ENCODE data around the gene SSBP2.

Gene SSBP2

GRCh38 chr5:81783401-81783800 is 32.5 kb upstream of the SSBP2 start:
- no peaks in the 10 kb centered on the region for H3K36me3 ChIP-seq (ENCODE audit: control insufficient read depth, insufficient read depth, low read length)
- peaks cover 6% of the 10 kb centered on the region for H3K4me1 ChIP-seq (ENCODE audit: control insufficient read depth, insufficient read depth, low read length, poor library complexity, severe bottlenecking)
- DNase-seq, result no peak
- H3K27me3 ChIP-seq (replicated peaks; ENCODE audit: control insufficient read depth, insufficient read depth, low read length, poor library complexity, severe bottlenecking), result no peaks in the 10 kb centered on the region
- no peak overlapping the region for H3K27ac ChIP-seq (ENCODE audit: insufficient read depth, low read length, poor library complexity, severe bottlenecking)
- no peak overlapping the region for H3K4me3 ChIP-seq (ENCODE audit: insufficient read depth, low read depth, low read length, poor library complexity, severe bottlenecking)
- H3K9me3 ChIP-seq (ENCODE audit: control insufficient read depth, low read length), result no peaks in the 10 kb centered on the region

GRCh38 chr5:81782811-81783210 is 31.9 kb upstream of the SSBP2 start:
- H3K9me3 ChIP-seq (ENCODE audit: control insufficient read depth, low read length), result no peaks in the 10 kb centered on the region
- no peak overlapping the region for H3K27ac ChIP-seq (ENCODE audit: insufficient read depth, low read length, poor library complexity, severe bottlenecking)
- peaks cover 6% of the 10 kb centered on the region for H3K4me1 ChIP-seq (ENCODE audit: control insufficient read depth, insufficient read depth, low read length, poor library complexity, severe bottlenecking)
- H3K27me3 ChIP-seq (replicated peaks; ENCODE audit: control insufficient read depth, insufficient read depth, low read length, poor library complexity, severe bottlenecking), result no peaks in the 10 kb centered on the region
- no peak for DNase-seq
- no peak overlapping the region for H3K4me3 ChIP-seq (ENCODE audit: insufficient read depth, low read depth, low read length, poor library complexity, severe bottlenecking)
- no peaks in the 10 kb centered on the region for H3K36me3 ChIP-seq (ENCODE audit: control insufficient read depth, insufficient read depth, low read length)

GRCh38 chr5:81779916-81780266 is 29.0 kb upstream of the SSBP2 start:
- Histone ChIP-seq H3K9me3 (ENCODE audit: control insufficient read depth, low read length) (no peaks in the 10 kb centered on the region), H3K4me1 (ENCODE audit: control insufficient read depth, insufficient read depth, low read length, poor library complexity, severe bottlenecking) (peaks cover 6% of the 10 kb centered on the region), H3K27ac (ENCODE audit: insufficient read depth, low read length, poor library complexity, severe bottlenecking) (no peak overlapping the region), H3K36me3 (ENCODE audit: control insufficient read depth, insufficient read depth, low read length) (no peaks in the 10 kb centered on the region), H3K4me3 (ENCODE audit: insufficient read depth, low read depth, low read length, poor library complexity, severe bottlenecking) (peak overlapping the region; percentile 52), H3K27me3 (replicated peaks; ENCODE audit: control insufficient read depth, insufficient read depth, low read length, poor library complexity, severe bottlenecking) (no peaks in the 10 kb centered on the region)
- no peak for DNase-seq

GRCh38 chr5:81779125-81779915 is 28.4 kb upstream of the SSBP2 start:
- no peaks in the 10 kb centered on the region for H3K9me3 ChIP-seq (ENCODE audit: control insufficient read depth, low read length)
- peak in 1 of 3 donors; percentile 22 for DNase-seq
- peak overlapping the region; percentile 58 for H3K27ac ChIP-seq (ENCODE audit: insufficient read depth, low read length, poor library complexity, severe bottlenecking)
- no peaks in the 10 kb centered on the region for H3K27me3 ChIP-seq (replicated peaks; ENCODE audit: control insufficient read depth, insufficient read depth, low read length, poor library complexity, severe bottlenecking)
- no peaks in the 10 kb centered on the region for H3K36me3 ChIP-seq (ENCODE audit: control insufficient read depth, insufficient read depth, low read length)
- peaks cover 6% of the 10 kb centered on the region for H3K4me1 ChIP-seq (ENCODE audit: control insufficient read depth, insufficient read depth, low read length, poor library complexity, severe bottlenecking)
- H3K4me3 ChIP-seq (ENCODE audit: insufficient read depth, low read depth, low read length, poor library complexity, severe bottlenecking), result peak overlapping the region; percentile 52

- H3K27ac ChIP-seq (ENCODE audit: insufficient read depth, low read length, poor library complexity, severe bottlenecking), result peak overlapping the region; percentile 58
- no peaks in the 10 kb centered on the region for H3K36me3 ChIP-seq (ENCODE audit: control insufficient read depth, insufficient read depth, low read length)
- H3K9me3 ChIP-seq (ENCODE audit: control insufficient read depth, low read length), result no peaks in the 10 kb centered on the region
- H3K4me1 ChIP-seq (ENCODE audit: control insufficient read depth, insufficient read depth, low read length, poor library complexity, severe bottlenecking), result peaks cover 6% of the 10 kb centered on the region
- H3K27me3 ChIP-seq (replicated peaks; ENCODE audit: control insufficient read depth, insufficient read depth, low read length, poor library complexity, severe bottlenecking), result no peaks in the 10 kb centered on the region
- no peak for DNase-seq
- H3K4me3 ChIP-seq (ENCODE audit: insufficient read depth, low read depth, low read length, poor library complexity, severe bottlenecking), result peak overlapping the region; percentile 52
Observed at GRCh38 chr5:81778642-81779041, 27.7 kb upstream of the SSBP2 start.

GRCh38 chr5:81776258-81776657 is 25.4 kb upstream of the SSBP2 start:
- no peaks in the 10 kb centered on the region for H3K27me3 ChIP-seq (replicated peaks; ENCODE audit: control insufficient read depth, insufficient read depth, low read length, poor library complexity, severe bottlenecking)
- DNase-seq, result no peak
- H3K9me3 ChIP-seq (ENCODE audit: control insufficient read depth, low read length), result no peaks in the 10 kb centered on the region

GRCh38 chr5:81774374-81774773 is 23.5 kb upstream of the SSBP2 start:
- no peak for DNase-seq
- Histone ChIP-seq H3K27ac (ENCODE audit: insufficient read depth, low read length, poor library complexity, severe bottlenecking) (no peak overlapping the region), H3K4me1 (ENCODE audit: control insufficient read depth, insufficient read depth, low read length, poor library complexity, severe bottlenecking) (no peaks in the 10 kb centered on the region), H3K9me3 (ENCODE audit: control insufficient read depth, low read length) (no peaks in the 10 kb centered on the region), H3K27me3 (replicated peaks; ENCODE audit: control insufficient read depth, insufficient read depth, low read length, poor library complexity, severe bottlenecking) (no peaks in the 10 kb centered on the region), H3K36me3 (ENCODE audit: control insufficient read depth, insufficient read depth, low read length) (no peaks in the 10 kb centered on the region), H3K4me3 (ENCODE audit: insufficient read depth, low read depth, low read length, poor library complexity, severe bottlenecking) (no peak overlapping the region)

More at GRCh38 chr5:81776258-81776657, 25.4 kb upstream of the SSBP2 start:
- Histone ChIP-seq H3K36me3 (ENCODE audit: control insufficient read depth, insufficient read depth, low read length) (no peaks in the 10 kb centered on the region), H3K4me3 (ENCODE audit: insufficient read depth, low read depth, low read length, poor library complexity, severe bottlenecking) (no peak overlapping the region), H3K4me1 (ENCODE audit: control insufficient read depth, insufficient read depth, low read length, poor library complexity, severe bottlenecking) (peaks cover 6% of the 10 kb centered on the region), H3K27ac (ENCODE audit: insufficient read depth, low read length, poor library complexity, severe bottlenecking) (no peak overlapping the region)

- Histone ChIP-seq H3K9me3 (ENCODE audit: control insufficient read depth, low read length) (no peaks in the 10 kb centered on the region), H3K4me3 (ENCODE audit: insufficient read depth, low read depth, low read length, poor library complexity, severe bottlenecking) (no peak overlapping the region), H3K36me3 (ENCODE audit: control insufficient read depth, insufficient read depth, low read length) (no peaks in the 10 kb centered on the region), H3K27me3 (replicated peaks; ENCODE audit: control insufficient read depth, insufficient read depth, low read length, poor library complexity, severe bottlenecking) (no peaks in the 10 kb centered on the region), H3K4me1 (ENCODE audit: control insufficient read depth, insufficient read depth, low read length, poor library complexity, severe bottlenecking) (no peaks in the 10 kb centered on the region), H3K27ac (ENCODE audit: insufficient read depth, low read length, poor library complexity, severe bottlenecking) (no peak overlapping the region)
- no peak for DNase-seq
Observed at GRCh38 chr5:81773574-81773973, 22.7 kb upstream of the SSBP2 start.

GRCh38 chr5:81773161-81773560 is 22.3 kb upstream of the SSBP2 start:
- DNase-seq, result no peak
- no peak overlapping the region for H3K27ac ChIP-seq (ENCODE audit: insufficient read depth, low read length, poor library complexity, severe bottlenecking)

GRCh38 chr5:81772488-81772887 is 21.6 kb upstream of the SSBP2 start:
- no peaks in the 10 kb centered on the region for H3K9me3 ChIP-seq (ENCODE audit: control insufficient read depth, low read length)
- no peak overlapping the region for H3K27ac ChIP-seq (ENCODE audit: insufficient read depth, low read length, poor library complexity, severe bottlenecking)
- no peaks in the 10 kb centered on the region for H3K36me3 ChIP-seq (ENCODE audit: control insufficient read depth, insufficient read depth, low read length)
- no peak overlapping the region for H3K4me3 ChIP-seq (ENCODE audit: insufficient read depth, low read depth, low read length, poor library complexity, severe bottlenecking)
- DNase-seq, result no peak
- no peaks in the 10 kb centered on the region for H3K27me3 ChIP-seq (replicated peaks; ENCODE audit: control insufficient read depth, insufficient read depth, low read length, poor library complexity, severe bottlenecking)
- H3K4me1 ChIP-seq (ENCODE audit: control insufficient read depth, insufficient read depth, low read length, poor library complexity, severe bottlenecking), result no peaks in the 10 kb centered on the region

More at GRCh38 chr5:81773161-81773560, 22.3 kb upstream of the SSBP2 start:
- Histone ChIP-seq H3K36me3 (ENCODE audit: control insufficient read depth, insufficient read depth, low read length) (no peaks in the 10 kb centered on the region), H3K27me3 (replicated peaks; ENCODE audit: control insufficient read depth, insufficient read depth, low read length, poor library complexity, severe bottlenecking) (no peaks in the 10 kb centered on the region), H3K9me3 (ENCODE audit: control insufficient read depth, low read length) (no peaks in the 10 kb centered on the region), H3K4me1 (ENCODE audit: control insufficient read depth, insufficient read depth, low read length, poor library complexity, severe bottlenecking) (no peaks in the 10 kb centered on the region), H3K4me3 (ENCODE audit: insufficient read depth, low read depth, low read length, poor library complexity, severe bottlenecking) (no peak overlapping the region)

All from effector memory CD4-positive, alpha-beta T cell (primary cell).